HepG2 (cell line): ENCODE data around the gene ASAP2. TPM values are rescaled to one million over a fixed set of nuclear protein-coding genes. Genes with fewer than 3 reads are reported as not detected.

Source experiments
- AGO2 ChIP-seq: fragments of 200-400 bp; formaldehyde crosslinking; optimal IDR thresholded peaks from 2 replicates; pipeline ENCODE3; 2017; ENCODE audit warnings: mild to moderate bottlenecking, low read depth, low read length, moderate library complexity
- ARID2 ChIP-seq: sonication (generic); formaldehyde crosslinking; IDR thresholded peaks from 2 replicates; pipeline ENCODE4 v1.8.1; 2022; ENCODE audit warnings: mild to moderate bottlenecking, missing genetic modification reagents, borderline replicate concordance
- ATM ChIP-seq: fragments of 450-650 bp; IDR thresholded peaks from 2 replicates; pipeline ENCODE4 v1.7.1; 2017; ENCODE audit warnings: mild to moderate bottlenecking, borderline replicate concordance
- BORCS8-MEF2B ChIP-seq: sonication (generic); formaldehyde crosslinking; IDR thresholded peaks from 2 replicates; pipeline ENCODE4 v1.8.0; 2022; ENCODE audit warnings: mild to moderate bottlenecking, missing genetic modification reagents
- FOXP1 ChIP-seq, 2 experiments: fragments of 450-650 bp in 1 of 2; IDR thresholded peaks; 2 replicates each; pipeline ENCODE4 v1.6.1; 2017 to 2018; ENCODE audit warnings: antibody characterized with exemption in 1 of 2
- GMEB2 ChIP-seq: IDR thresholded peaks from 2 replicates; pipeline ENCODE4 v1.6.1; 2016; ENCODE audit warnings: missing biosample characterization, missing genetic modification reagents, low read depth
- HINFP ChIP-seq: sonication (generic); formaldehyde crosslinking; IDR thresholded peaks from 2 replicates; pipeline ENCODE4 v1.4.0; 2020; ENCODE audit warnings: low read depth, mild to moderate bottlenecking, missing genetic modification reagents
- JDP2 ChIP-seq: sonication (generic); formaldehyde crosslinking; IDR thresholded peaks from 2 replicates; pipeline ENCODE4 v1.8.1; 2022; ENCODE audit warnings: missing genetic modification reagents, borderline replicate concordance
- MED8 ChIP-seq: sonication (generic); formaldehyde crosslinking; IDR thresholded peaks from 2 replicates; pipeline ENCODE4 v1.8.1; 2023; ENCODE audit warnings: mild to moderate bottlenecking, missing genetic modification reagents; ENCODE audit not compliant: insufficient replicate concordance
- MLX ChIP-seq: IDR thresholded peaks from 2 replicates; pipeline ENCODE4 v1.6.1; 2016
- MTA3 ChIP-seq: sonication (generic); formaldehyde crosslinking; IDR thresholded peaks from 2 replicates; pipeline ENCODE4 v1.4.0; 2020; ENCODE audit warnings: missing genetic modification reagents
- MXI1 ChIP-seq: IDR thresholded peaks from 3 replicates; pipeline ENCODE4 v1.6.1; 2012; ENCODE audit warnings: low read depth, low read length, inconsistent platforms, borderline replicate concordance
- NCOA1 ChIP-seq: sonication (generic); formaldehyde crosslinking; IDR thresholded peaks from 2 replicates; pipeline ENCODE4 v1.9.0; 2021; ENCODE audit warnings: missing genetic modification reagents
- ONECUT2 ChIP-seq: sonication (generic); formaldehyde crosslinking; IDR thresholded peaks from 2 replicates; pipeline ENCODE4 v1.4.0; 2020; ENCODE audit warnings: missing genetic modification reagents
- PREB ChIP-seq: sonication (generic); formaldehyde crosslinking; IDR thresholded peaks from 2 replicates; pipeline ENCODE4 v1.4.0; 2020; ENCODE audit warnings: missing genetic modification reagents
- PRPF4 ChIP-seq: fragments of 200-400 bp; formaldehyde crosslinking; IDR thresholded peaks from 2 replicates; pipeline ENCODE4 v1.6.1; 2016; ENCODE audit warnings: low read length, low read depth; ENCODE audit not compliant: poor library complexity, severe bottlenecking
- RARA ChIP-seq: IDR thresholded peaks from 2 replicates; pipeline ENCODE4 v1.6.1; 2016; ENCODE audit warnings: missing genetic modification reagents, missing compliant biosample characterization
- RFX5 ChIP-seq: IDR thresholded peaks from 2 replicates; pipeline ENCODE4 v1.6.1; 2011; ENCODE audit warnings: low read depth, low read length, improper control_type of control experiment
- RFXANK ChIP-seq: IDR thresholded peaks from 2 replicates; pipeline ENCODE4 v1.6.1; 2016
- SSRP1 ChIP-seq: IDR thresholded peaks from 2 replicates; pipeline ENCODE4 v1.6.1; 2016; ENCODE audit warnings: control low read depth
- ZNF432 ChIP-seq: sonication (generic); formaldehyde crosslinking; IDR thresholded peaks from 2 replicates; pipeline ENCODE4 v1.5.0; 2020; ENCODE audit warnings: missing genetic modification reagents, mild to moderate bottlenecking, borderline replicate concordance
- ZNF513 ChIP-seq: sonication (generic); formaldehyde crosslinking; conservative IDR thresholded peaks from 2 replicates; pipeline ENCODE4 v1.5.0; 2020; ENCODE audit warnings: missing genetic modification reagents
- ZNF589 ChIP-seq: sonication (generic); formaldehyde crosslinking; conservative IDR thresholded peaks from 2 replicates; pipeline ENCODE4 v1.8.0; 2022; ENCODE audit warnings: mild to moderate bottlenecking, moderate library complexity, missing genetic modification reagents
- ZNF703 ChIP-seq: sonication (generic); formaldehyde crosslinking; IDR thresholded peaks from 2 replicates; pipeline ENCODE4 v1.5.1; 2020; ENCODE audit warnings: missing genetic modification reagents, mild to moderate bottlenecking, moderate library complexity, borderline replicate concordance
- ZNF720 ChIP-seq: sonication (generic); formaldehyde crosslinking; IDR thresholded peaks from 2 replicates; pipeline ENCODE4 v1.4.0; 2020; ENCODE audit warnings: missing genetic modification reagents
- ZNF761 ChIP-seq: sonication (generic); formaldehyde crosslinking; conservative IDR thresholded peaks from 2 replicates; pipeline ENCODE4 v1.4.0; 2020; ENCODE audit warnings: mild to moderate bottlenecking, missing genetic modification reagents
- ZSCAN29 ChIP-seq: sonication (generic); formaldehyde crosslinking; conservative IDR thresholded peaks from 2 replicates; pipeline ENCODE4 v1.4.0; 2020; ENCODE audit warnings: mild to moderate bottlenecking, missing genetic modification reagents
- polyA plus RNA-seq, 8 experiments: library from polyadenylated mRNA; depleted of rRNA in 3 of 8; stranded (reverse) in 7 of 8; unstranded in 1 of 8; fragments of >200 nt; fragmentation: Illumina TruSeq in 4 of 8; extraction: Trizol in 4 of 8; gene quantifications; 2 replicates each; pipeline versions ENCODE4 v1.2.1 to v1.2.3, GENCODE V29; 2011 to 2016; ENCODE audit warnings: low read depth in 4 of 8, missing spikeins in 1 of 8, mixed read lengths in 1 of 8; ENCODE audit not compliant: insufficient read depth in 1 of 8
- total RNA-seq, 5 experiments: library from RNA; depleted of rRNA; stranded (reverse); fragments of >200 nt; fragmentation: Illumina TruSeq; extraction: Trizol; gene quantifications; 2 replicates each; pipeline ENCODE4 v1.2.3, GENCODE V29; 2016; ENCODE audit warnings: low read depth in 1 of 5

ASAP2 gene
- total and polyA plus RNA-seq, 2 of the 13 experiments (the other 11 are each of a cell fraction or from before 2014, with no cell fraction given) = 7.3 to 22.3 TPM

GRCh38 chr2:9234680-9235146 lies 28.1 kb downstream of the ASAP2 start (continued):
- TF ChIP-seq BORCS8-MEF2B (CRISPR knock-in tag) (no peak), ZNF720 (CRISPR knock-in tag) (no peak), AGO2 (no peak), SSRP1 (CRISPR knock-in tag) (no peak), ZNF432 (CRISPR knock-in tag) (no peak), ZNF703 (CRISPR knock-in tag) (no peak), ZNF589 (CRISPR knock-in tag) (no peak), JDP2 (CRISPR knock-in tag) (no peak), RFXANK (CRISPR knock-in tag) (peak; percentile 35; the same call in 1 of the 2 replicates), ARID2 (CRISPR knock-in tag) (no peak), MED8 (no peak), MTA3 (CRISPR knock-in tag) (no peak), NCOA1 (CRISPR knock-in tag) (no peak), ZNF761 (no peak), PREB (no peak), MLX (CRISPR knock-in tag) (0 out of 2 replicates have a peak, but pooled peaks have one; percentile 19), ONECUT2 (no peak), HINFP (CRISPR knock-in tag) (0 out of 2 replicates have a peak, but pooled peaks have one; percentile 5), ZSCAN29 (CRISPR knock-in tag) (no peak), MXI1 (no peak), ZNF513 (CRISPR knock-in tag) (no peak), RFX5 (no peak), ATM (no peak), RARA (peak; percentile 88), FOXP1 (IDR thresholded peaks at IDR 0.05) (no peak), FOXP1 (CRISPR knock-in tag; IDR thresholded peaks at IDR 0.05) (peak; percentile 80), GMEB2 (CRISPR knock-in tag) (no peak), PRPF4 (no peak)
